HUDEP-2 (cell line): Measurements from ENCODE around the gene FDPS.

Experiments
- DNase-seq, 76 experiments: peaks; one replicate each; lab custom pipeline; 2025; ENCODE audit not compliant: unreplicated experiment in 76 of 76; lab: John Stamatoyannopoulos, UW

Gene FDPS

DNA sequence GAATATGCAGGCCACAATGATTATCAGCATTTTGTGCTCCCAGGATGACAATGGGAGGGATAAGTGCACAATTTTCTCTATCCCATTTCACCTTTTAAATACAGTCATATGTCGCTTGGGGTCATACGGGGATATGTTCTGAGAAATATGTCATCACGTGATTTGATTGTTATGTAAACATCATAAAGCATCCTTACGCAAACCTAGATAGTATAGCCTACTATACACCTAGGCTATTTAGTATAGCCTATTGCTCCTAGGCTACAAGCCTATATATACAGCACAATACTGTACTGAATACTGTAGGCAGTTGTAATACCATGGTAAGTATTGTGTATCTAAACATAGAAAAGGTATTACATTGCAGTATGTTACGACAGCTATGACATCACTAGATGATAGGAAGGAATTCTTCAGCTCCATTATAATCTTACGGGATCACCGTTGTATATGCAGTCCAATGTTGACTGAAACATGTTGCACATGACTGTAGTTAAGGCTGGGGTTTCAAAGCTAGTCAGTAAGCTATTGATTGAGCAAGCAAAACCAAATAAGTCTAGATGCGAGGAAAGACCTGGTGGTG lies 30.9 kb downstream of the FDPS start:
- no peak for DNase-seq

- no peak for DNase-seq
These were observed 34.2 kb downstream of the FDPS start for GRCh38 chr1:155342842-155343241.

DNA sequence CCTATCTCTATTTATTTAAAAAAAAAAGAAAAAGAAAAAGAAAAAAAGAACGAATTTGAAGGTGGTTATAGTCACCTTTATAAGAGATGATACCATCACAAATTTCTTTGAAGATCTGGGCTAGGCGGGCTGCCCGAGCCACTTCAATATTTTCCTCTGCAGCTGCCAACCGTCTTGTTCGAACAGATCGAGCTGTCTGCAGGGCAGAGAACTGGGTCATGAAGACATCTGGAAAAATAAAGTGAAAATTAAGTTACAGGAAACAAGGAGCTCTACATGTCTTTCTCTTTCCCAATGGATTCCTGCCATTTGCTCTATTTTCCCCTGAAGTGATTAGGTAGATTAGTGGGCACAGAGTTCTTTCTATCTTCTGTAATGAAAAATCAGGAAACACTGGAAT lies 44.0 kb downstream of the FDPS start:
- DNase-seq = no peak

DNA sequence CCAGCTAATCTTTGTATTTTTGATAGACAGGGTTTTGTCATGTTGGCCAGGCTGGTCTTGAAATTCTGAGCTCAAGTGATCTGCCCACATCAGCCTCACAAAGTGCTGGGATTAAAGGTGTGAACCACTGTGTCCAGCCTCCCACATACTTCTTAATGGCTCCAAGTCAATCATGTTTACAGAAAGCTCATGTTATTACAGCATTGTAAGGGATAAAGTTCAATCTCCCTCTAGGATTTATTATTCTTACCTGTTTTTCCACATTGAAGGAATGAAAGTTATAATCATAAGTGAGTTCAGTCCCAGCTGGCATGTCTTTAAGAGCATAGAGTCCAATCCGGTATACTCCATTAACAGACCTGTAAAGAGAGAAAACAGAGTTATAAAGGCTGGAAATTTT lies 51.4 kb downstream of the FDPS start:
- DNase-seq = peak in 1 of 76 experiments; percentile 0
